ENCODE data around the gene BAG3. TPM values are rescaled to one million over a fixed set of nuclear protein-coding genes. Genes with fewer than 3 reads are reported as not detected.

BAG3 gene
- total RNA-seq, 2 experiments from 2014 or later: 27.1 to 27.6 TPM

DNA sequence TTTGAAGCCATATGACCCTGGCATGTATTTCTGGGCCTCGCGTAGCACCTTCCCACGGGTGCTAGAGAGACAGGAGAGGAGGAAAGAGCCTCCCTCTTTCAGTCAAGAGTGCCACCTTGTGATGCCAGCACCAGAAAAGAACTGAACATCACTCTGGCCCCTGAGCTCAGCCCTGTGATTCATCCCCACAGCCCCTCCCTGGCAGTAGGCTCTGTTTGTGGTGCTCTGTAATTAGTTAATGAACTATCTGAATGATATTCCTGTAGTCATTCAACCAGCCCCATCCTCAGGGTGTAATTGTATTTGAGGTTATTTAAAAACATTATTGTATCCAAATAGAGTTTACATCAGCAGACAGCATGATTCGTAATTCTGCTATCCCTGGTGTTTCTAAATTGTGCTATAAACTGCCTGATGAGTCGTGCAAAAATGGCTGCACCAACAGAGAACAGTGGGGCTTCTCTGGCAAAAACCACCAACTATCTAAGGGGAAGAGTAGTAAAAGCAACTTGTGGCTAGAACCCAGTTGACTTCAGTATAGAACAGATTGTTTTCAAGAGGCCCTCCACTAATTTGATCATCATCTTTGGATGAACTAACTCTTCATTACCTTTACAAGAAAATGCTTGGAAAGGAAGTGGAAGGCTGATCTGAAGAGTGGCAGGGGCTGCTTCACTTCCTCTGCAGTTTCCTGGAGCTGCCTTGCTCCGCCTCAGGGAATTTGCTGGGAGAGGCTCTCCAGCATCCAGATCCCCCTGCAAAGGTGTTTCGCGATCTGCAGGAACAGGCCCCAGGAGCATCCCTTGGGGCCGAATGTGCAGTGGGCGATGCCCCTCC is 30.7 kb upstream of the BAG3 start:
- Mint-ChIP-seq H3K27me3 (no peaks in the 10 kb centered on the region), H3K4me3 (no peak overlapping the region), H3K27ac (no peak overlapping the region), H3K4me1 (peaks cover 9% of the 10 kb centered on the region), H3K9me3 (no peaks in the 10 kb centered on the region), H3K36me3 (ENCODE audit: low read depth) (no peaks in the 10 kb centered on the region)
- CTCF ChIA-PET: interaction anchor here (0.6 to 1.2 kb wide), 4 partner anchors 15 to 68 kb away, joined by 3 read pairs; partner anchors contain the start of gene BAG3
- no peak for DNase-seq
- POLR2A ChIA-PET: interaction anchor here (0.6 kb wide), 1 partner anchor 410 kb away, joined by 3 read pairs; no protein-coding TSS in a partner anchor

DNA sequence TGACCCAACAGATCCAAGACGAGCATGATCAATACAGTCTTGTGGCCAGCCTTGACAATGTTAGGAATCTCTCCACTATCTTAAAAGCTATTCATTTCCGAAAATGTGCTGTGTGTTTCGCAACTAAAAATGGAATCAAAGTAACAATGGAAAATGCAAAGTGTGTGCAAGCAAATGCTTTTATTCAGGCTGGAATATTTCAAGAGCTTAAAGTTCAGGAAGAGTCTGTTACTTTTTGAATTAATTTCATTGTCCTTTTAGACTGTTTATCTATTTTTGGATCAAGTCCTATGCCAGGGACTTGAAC is 30.1 kb upstream of the BAG3 start:
- Mint-ChIP-seq H3K9me3 (no peaks in the 10 kb centered on the region), H3K36me3 (ENCODE audit: low read depth) (no peaks in the 10 kb centered on the region), H3K4me3 (no peak overlapping the region), H3K4me1 (peaks cover 9% of the 10 kb centered on the region), H3K27ac (no peak overlapping the region), H3K27me3 (no peaks in the 10 kb centered on the region)
- POLR2A ChIA-PET: no interaction called here
- no peak for DNase-seq
- CTCF ChIA-PET: interaction anchor here (0.8 to 0.9 kb wide), 2 partner anchors 14 to 34 kb away, joined by 3 read pairs; no protein-coding TSS in a partner anchor

DNA sequence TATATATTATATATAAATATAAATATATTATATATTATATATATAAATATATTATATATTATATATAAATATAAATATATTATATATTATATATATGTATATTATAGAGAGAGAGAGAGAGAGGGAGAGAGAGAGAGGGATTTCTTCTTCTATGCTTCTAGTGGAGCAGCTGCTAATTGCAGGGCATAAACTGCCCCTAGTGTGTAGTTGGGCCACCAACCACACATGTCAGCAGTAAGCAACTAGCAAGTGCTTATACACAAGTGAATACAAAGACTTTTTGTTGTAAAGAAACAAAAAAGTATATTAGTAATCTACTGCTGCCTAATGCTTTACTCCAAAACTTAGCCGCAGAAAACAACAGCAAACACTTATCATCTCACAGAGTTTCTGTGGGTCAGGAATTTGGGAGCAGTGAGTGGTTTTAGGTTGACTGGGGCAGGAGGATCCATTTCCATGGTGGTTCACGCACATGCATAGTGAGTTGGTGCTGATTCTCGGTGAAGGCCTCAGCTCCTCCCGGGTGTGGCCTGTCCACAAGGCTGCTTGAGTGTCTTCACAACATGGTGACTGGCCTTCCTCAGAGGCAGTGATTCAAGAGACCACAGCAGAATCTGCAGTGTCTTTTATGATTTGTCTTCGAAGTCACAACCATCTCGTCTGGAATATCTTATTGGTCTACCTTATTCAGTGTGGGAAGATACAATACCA is 25.5 kb upstream of the BAG3 start:
- H3K4me3 Mint-ChIP-seq: no peak overlapping the region
- ChIA-PET CTCF (interaction anchor here (1.1 to 2.0 kb wide), 2 partner anchors 26 to 61 kb away, joined by 3 to 7 read pairs; partner anchors contain the start of gene BAG3), POLR2A (no interaction called here)
- H3K27ac Mint-ChIP-seq: no peak overlapping the region
- peaks cover 5% of the 10 kb centered on the region for H3K4me1 Mint-ChIP-seq
- H3K9me3 Mint-ChIP-seq: no peaks in the 10 kb centered on the region
- DNase-seq: no peak
- H3K27me3 Mint-ChIP-seq: no peaks in the 10 kb centered on the region
- H3K36me3 Mint-ChIP-seq (ENCODE audit: low read depth): no peaks in the 10 kb centered on the region

DNA sequence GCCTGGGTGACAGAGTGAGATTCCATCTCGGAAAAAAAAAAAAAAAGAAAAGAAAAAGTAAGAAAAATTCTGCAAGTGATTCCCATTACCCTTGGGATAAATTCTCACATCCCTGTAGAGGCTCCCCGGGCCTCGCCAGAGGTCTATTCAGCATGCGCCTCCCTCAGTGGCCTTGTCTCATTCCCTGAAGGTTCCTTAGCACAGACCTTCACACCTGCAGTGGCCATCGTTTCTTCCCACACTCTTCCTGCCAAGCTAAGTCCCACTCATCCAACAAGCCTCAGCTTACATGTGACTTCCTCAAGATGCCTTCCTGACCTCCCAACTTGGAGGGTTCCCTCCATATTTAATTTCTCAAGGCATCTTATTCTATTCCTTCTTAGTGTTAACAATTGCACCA is 20.9 kb upstream of the BAG3 start:
- Mint-ChIP-seq H3K4me3 (no peak overlapping the region), H3K4me1 (no peaks in the 10 kb centered on the region), H3K27me3 (no peaks in the 10 kb centered on the region), H3K9me3 (no peaks in the 10 kb centered on the region), H3K27ac (no peak overlapping the region), H3K36me3 (ENCODE audit: low read depth) (no peaks in the 10 kb centered on the region)
- CTCF ChIA-PET: no interaction called here
- DNase-seq: no peak
- POLR2A ChIA-PET: no interaction called here

DNA sequence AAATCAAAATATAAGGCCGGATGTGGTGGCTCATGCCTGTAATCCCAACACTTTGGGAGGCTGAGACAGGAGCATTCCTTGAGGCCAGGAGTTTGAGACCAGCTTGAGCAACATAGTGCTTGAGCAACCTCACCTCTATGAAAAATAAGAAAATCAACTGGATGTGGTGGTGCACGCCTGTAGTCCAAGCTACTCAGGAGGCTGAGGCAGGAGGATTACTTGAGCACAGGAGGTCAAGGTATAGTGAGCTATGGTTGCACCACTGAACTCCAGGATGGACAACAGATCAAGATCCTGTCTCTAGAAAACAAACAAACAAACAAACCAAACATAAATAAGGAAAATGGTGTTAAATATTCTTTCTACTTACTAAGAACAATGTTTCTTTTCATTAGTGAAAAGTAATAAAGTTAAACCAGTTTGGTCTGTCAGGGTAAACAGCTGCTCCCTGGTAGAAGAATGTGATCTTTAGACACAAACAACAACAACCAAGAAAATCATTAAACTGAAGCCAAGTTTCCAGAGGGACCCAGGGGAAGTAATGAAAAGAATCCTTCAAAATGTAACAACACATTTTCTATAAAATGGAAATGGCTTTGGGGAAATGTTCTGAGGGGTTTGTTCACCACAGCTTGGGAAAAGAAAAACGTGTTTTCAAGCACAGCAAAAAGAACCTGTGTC is 17.5 kb upstream of the BAG3 start:
- no peak for DNase-seq
- no peaks in the 10 kb centered on the region for H3K27me3 Mint-ChIP-seq
- no peaks in the 10 kb centered on the region for H3K9me3 Mint-ChIP-seq
- no peak overlapping the region for H3K4me3 Mint-ChIP-seq
- CTCF ChIA-PET: interaction anchor here (2.3 kb wide), 1 partner anchor 31 kb away, joined by 4 read pairs; no protein-coding TSS in a partner anchor
- POLR2A ChIA-PET: no interaction called here
- H3K4me1 Mint-ChIP-seq: no peaks in the 10 kb centered on the region
- H3K27ac Mint-ChIP-seq: peak overlapping the region; percentile 69
- no peaks in the 10 kb centered on the region for H3K36me3 Mint-ChIP-seq (ENCODE audit: low read depth)

DNA sequence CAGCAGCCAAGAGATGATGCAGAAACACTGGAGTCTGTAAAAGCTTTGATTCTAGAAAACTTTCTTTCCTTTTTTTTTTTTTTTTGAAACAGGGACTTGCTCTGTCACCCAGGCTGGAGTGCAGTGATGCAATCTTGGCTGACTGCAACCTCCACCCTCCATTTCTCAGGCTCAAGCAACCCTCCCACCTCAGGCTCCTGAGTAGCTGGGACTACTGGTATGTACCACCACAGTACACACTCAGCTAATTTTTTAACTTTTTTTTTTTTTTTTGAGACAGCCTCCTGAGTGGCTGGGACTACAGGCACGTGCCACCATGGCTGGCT is 17.0 kb upstream of the BAG3 start:
- DNase-seq: no peak
- ChIA-PET POLR2A (no interaction called here), CTCF (interaction anchor here (2.3 kb wide), 1 partner anchor 31 kb away, joined by 4 read pairs; no protein-coding TSS in a partner anchor)
- no peaks in the 10 kb centered on the region for H3K4me1 Mint-ChIP-seq
- H3K36me3 Mint-ChIP-seq (ENCODE audit: low read depth): no peaks in the 10 kb centered on the region
- no peaks in the 10 kb centered on the region for H3K27me3 Mint-ChIP-seq
- no peak overlapping the region for H3K4me3 Mint-ChIP-seq
- H3K27ac Mint-ChIP-seq: no peak overlapping the region
- H3K9me3 Mint-ChIP-seq: no peaks in the 10 kb centered on the region

DNA sequence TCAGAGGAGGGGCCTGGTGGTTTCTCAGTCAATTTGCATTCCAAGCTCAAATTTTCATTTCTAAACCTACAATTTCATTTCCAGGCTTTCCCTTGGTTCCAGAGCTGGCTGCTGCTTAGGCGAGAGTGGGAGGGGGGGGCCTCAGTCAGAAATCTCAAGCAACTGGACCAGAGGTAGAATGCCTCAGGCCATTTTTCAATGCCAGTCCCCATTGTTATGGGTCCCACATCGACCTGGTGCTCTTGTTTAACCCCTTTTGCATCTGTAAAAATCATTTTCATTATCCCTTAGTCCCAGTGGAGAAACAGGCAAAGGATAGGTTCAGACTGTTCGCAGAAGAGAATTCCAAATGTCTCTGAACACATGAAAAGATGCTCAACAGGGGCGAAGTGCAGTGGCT is 13.5 kb upstream of the BAG3 start:
- peaks cover 18% of the 10 kb centered on the region for H3K4me1 Mint-ChIP-seq
- CTCF ChIA-PET: interaction anchor here (1.8 kb wide), 1 partner anchor 10 kb away, joined by 5 read pairs; no protein-coding TSS in a partner anchor
- no peaks in the 10 kb centered on the region for H3K36me3 Mint-ChIP-seq (ENCODE audit: low read depth)
- POLR2A ChIA-PET: no interaction called here
- DNase-seq: no peak
- no peak overlapping the region for H3K27ac Mint-ChIP-seq
- no peaks in the 10 kb centered on the region for H3K27me3 Mint-ChIP-seq
- H3K9me3 Mint-ChIP-seq: no peaks in the 10 kb centered on the region
- no peak overlapping the region for H3K4me3 Mint-ChIP-seq

DNA sequence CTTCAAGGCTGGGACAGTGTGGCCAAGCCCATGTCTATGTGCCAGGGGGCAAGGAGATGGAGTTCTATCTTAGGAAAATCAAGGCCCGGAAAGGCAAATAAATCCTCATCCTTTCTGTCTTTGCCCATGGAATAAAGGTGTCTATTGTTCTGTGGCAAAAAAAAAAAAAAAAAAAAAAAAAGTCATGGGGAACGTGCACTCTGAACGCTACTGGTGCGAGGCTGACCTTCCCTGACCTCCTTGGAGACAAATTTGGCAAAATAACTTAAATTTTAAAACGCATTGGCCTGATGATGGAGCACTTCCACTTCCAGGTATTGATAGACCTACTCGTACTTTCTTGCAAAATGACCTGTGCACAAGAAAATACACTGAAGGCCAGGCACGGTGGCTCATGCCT is 12.2 kb upstream of the BAG3 start:
- Mint-ChIP-seq H3K9me3 (no peaks in the 10 kb centered on the region), H3K4me1 (peaks cover 29% of the 10 kb centered on the region), H3K4me3 (no peak overlapping the region), H3K27ac (no peak overlapping the region), H3K36me3 (ENCODE audit: low read depth) (no peaks in the 10 kb centered on the region), H3K27me3 (no peaks in the 10 kb centered on the region)
- CTCF ChIA-PET: no interaction called here
- POLR2A ChIA-PET: no interaction called here
- DNase-seq: no peak

DNA sequence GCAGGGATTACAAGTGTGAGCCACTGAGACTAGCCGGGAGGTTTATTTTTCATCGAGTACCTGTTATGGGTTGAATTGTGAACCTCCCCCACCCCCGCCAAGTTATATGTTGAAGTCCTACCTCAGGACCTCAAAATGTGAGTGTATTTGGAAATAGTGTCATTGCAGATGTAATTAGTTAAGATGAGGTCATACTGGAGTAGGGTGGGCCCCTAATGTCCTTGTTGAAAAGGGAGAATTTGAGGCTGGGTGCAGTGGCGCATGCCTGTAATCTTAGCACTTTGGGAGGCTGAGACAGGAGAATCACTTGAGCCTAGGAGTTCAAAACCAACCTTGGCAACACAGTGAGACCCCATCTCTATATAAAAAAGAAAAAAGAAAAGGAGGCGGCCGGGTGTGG is 10.8 kb upstream of the BAG3 start:
- ChIA-PET CTCF (no interaction called here), POLR2A (no interaction called here)
- no peaks in the 10 kb centered on the region for H3K27me3 Mint-ChIP-seq
- no peak overlapping the region for H3K4me3 Mint-ChIP-seq
- no peaks in the 10 kb centered on the region for H3K9me3 Mint-ChIP-seq
- DNase-seq: no peak
- H3K36me3 Mint-ChIP-seq (ENCODE audit: low read depth): no peaks in the 10 kb centered on the region
- peaks cover 29% of the 10 kb centered on the region for H3K4me1 Mint-ChIP-seq
- H3K27ac Mint-ChIP-seq: no peak overlapping the region

DNA sequence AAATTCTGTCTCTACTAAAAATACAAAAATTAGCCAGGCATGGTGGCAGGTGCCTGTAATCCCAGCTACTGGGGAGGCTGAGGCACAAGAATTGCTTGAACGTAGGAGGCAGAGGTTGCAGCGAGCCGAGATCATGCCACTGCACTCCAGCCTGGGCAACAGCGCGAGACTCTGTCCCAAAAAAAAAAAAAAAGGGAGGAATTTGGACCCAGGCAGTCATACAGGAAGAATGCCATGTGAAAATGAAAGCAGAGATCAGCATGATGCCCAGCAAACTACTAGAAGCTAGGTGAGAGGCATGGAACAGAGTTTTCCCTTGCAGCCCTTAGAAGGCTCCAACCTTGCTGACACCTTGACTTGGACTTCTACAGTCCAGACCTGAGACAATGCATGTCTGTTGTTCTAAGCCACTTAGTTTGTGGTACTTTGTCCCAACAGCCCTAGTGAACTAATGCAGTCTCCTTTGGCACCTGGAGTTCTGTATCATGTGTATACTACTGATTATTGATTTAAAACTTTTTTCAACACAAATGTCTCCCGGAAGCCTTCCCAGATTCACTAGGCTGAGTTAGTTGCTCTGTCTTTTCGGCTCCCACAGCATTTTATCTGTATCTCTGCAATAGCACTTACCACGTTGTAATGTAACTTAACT is 10.2 kb upstream of the BAG3 start:
- no peak overlapping the region for H3K4me3 Mint-ChIP-seq
- CTCF ChIA-PET: interaction anchor here (0.5 kb wide), 1 partner anchor 75 kb away, joined by 4 read pairs; no protein-coding TSS in a partner anchor
- POLR2A ChIA-PET: no interaction called here
- H3K9me3 Mint-ChIP-seq: peaks cover 2% of the 10 kb centered on the region
- H3K27ac Mint-ChIP-seq: no peak overlapping the region
- H3K27me3 Mint-ChIP-seq: peaks cover 1% of the 10 kb centered on the region
- DNase-seq: no peak
- H3K4me1 Mint-ChIP-seq: peaks cover 29% of the 10 kb centered on the region
- no peaks in the 10 kb centered on the region for H3K36me3 Mint-ChIP-seq (ENCODE audit: low read depth)

DNA sequence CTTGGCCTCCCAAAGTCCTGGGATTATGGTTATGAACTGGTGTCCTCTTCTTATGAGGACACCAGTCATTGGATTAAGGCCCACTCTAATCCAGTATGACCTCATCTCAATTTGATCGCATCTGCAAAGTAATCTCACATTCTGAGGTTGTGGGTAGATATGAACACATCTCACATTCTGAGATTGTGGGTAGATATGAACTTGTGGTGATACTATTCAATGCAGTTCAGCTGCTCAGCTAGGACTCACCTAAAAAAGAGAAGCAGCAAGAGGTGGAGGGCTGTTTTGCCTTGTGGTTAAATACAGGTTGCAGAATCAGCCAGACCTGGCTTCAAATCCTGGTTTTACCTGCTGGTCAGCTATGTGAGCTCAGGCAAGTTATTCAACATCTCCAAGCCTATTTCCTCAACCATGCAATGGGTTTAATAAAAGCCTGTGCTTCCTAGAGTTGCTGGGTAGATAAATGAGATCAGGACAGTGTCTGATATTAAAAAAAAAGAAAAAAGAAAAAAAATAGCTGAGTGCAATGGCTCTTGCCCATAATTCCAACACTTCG is 8.5 kb upstream of the BAG3 start:
- H3K27me3 Mint-ChIP-seq: peaks cover 3% of the 10 kb centered on the region
- no peak overlapping the region for H3K4me3 Mint-ChIP-seq
- ChIA-PET POLR2A (no interaction called here), CTCF (no interaction called here)
- peaks cover 3% of the 10 kb centered on the region for H3K9me3 Mint-ChIP-seq
- peaks cover 29% of the 10 kb centered on the region for H3K4me1 Mint-ChIP-seq
- H3K27ac Mint-ChIP-seq: peak overlapping the region; percentile 19
- peak; percentile 35 for DNase-seq
- no peaks in the 10 kb centered on the region for H3K36me3 Mint-ChIP-seq (ENCODE audit: low read depth)

DNA sequence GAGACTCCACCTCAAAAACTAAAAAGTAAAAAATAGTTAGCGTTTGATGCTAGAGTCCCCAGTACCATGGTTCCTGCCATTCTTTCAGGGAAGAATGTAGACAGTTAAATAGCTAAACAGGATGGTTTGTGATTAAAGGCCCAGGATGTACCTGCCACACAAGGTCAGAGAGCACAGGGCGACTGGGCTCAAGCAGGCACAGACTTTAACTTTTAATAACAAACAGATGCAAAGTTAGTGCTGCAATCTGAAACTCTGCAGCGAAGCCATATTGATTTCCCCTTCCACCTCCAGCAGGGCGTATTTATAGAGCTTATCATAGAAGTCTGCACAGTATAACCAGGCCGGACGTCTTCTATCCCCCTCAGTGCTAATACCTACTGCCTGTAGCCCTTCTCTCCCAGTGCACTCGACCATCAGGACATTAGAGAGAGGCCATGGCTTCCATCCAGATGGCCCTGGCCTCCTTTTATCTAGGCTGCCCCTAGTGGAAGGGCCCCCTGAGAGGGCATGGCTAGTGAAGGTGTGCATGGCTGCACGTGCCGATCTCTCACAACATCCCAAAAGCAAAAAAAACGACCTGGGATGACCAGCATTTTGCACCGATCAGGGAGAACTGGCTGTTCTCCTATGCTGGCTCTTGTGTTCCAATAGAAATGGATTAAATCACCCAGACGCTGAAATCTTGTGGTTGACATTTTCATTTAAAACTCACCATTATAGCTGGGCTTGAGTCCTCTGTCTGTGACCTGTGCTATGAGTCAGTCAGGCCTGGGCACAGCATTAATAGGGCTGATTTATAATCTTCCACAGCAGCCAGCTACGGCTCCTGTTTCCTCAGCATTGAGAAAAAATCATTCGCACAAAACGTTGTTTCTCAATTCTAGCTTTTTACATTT is 7.6 kb upstream of the BAG3 start:
- H3K4me1 Mint-ChIP-seq: peaks cover 29% of the 10 kb centered on the region
- CTCF ChIA-PET: interaction anchor here (0.9 to 1.6 kb wide), 4 partner anchors 10 to 129 kb away, joined by 3 to 5 read pairs (median 3); no protein-coding TSS in a partner anchor
- H3K9me3 Mint-ChIP-seq: peaks cover 3% of the 10 kb centered on the region
- peaks cover 3% of the 10 kb centered on the region for H3K27me3 Mint-ChIP-seq
- DNase-seq: no peak
- no peak overlapping the region for H3K4me3 Mint-ChIP-seq
- no peak overlapping the region for H3K27ac Mint-ChIP-seq
- POLR2A ChIA-PET: no interaction called here
- H3K36me3 Mint-ChIP-seq (ENCODE audit: low read depth): no peaks in the 10 kb centered on the region

Data from activated CD4-positive, alpha-beta T cell treated with anti-CD3 and anti-CD28 coated beads, Interleukin-2, amount 10 ng/mL, durations not matched to agents 7 days and 5 days (primary cell).